CD4-positive, alpha-beta T cell (primary cell): ENCODE data around the gene SSBP3. TPM values are rescaled to one million over a fixed set of nuclear protein-coding genes. Genes with fewer than 3 reads are reported as not detected.
A peak's percentile ranks its signal among the peaks of the same experiment; 100 is the strongest.

Experiments used
- ATAC-seq: fragments of 200-7000 bp; cut with Tn5 transposase; one replicate; pipeline ENCODE4 v1.10.0; 2022; ENCODE audit warnings: mild to moderate bottlenecking; ENCODE audit not compliant: poor library complexity
- CTCF ChIA-PET: fragments of 350-600 bp; sonication (Branson Sonifier 250); formaldehyde crosslinking; loops from one replicate; lab custom pipeline; 2021; ENCODE audit warnings: antibody characterized with exemption, inconsistent platforms; lab: Charles Lee
- POLR2A ChIA-PET: fragments of 350-600 bp; sonication (Branson Sonifier 250); formaldehyde crosslinking; loops from one replicate; lab custom pipeline; 2021; ENCODE audit warnings: antibody characterized with exemption, inconsistent platforms; lab: Charles Lee
- DNase-seq, 14 experiments: peaks; one replicate each; pipeline ENCODE4 v3.0.0-alpha.2; 2013 to 2020; ENCODE audit warnings: mixed read lengths in 2 of 14
- H3K27ac ChIP-seq, 2 donors: one replicate each; pipeline versions ENCODE4 v1.5.1 to v1.7.0; 2013; ENCODE audit warnings: low read length in 2 of 2, low read depth in 1 of 2, mild to moderate bottlenecking in 1 of 2
- H3K27me3 ChIP-seq, 2 experiments: 1 replicate in 1 of 2; 2 replicates in 1 of 2; pipeline versions ENCODE4 v1.6.1 to v1.7.0; 2013; ENCODE audit warnings: low read length in 2 of 2, control low read depth in 1 of 2, mild to moderate bottlenecking in 1 of 2, moderate library complexity in 1 of 2; ENCODE audit not compliant: insufficient read depth in 2 of 2, control insufficient read depth in 1 of 2
- H3K36me3 ChIP-seq: one replicate; pipeline ENCODE4 v1.6.1; 2013; ENCODE audit warnings: low read length, control low read depth; ENCODE audit not compliant: insufficient read depth
- H3K4me1 ChIP-seq: one replicate; pipeline ENCODE4 v1.6.1; 2013; ENCODE audit warnings: low read length, control low read depth; ENCODE audit not compliant: insufficient read depth
- H3K4me3 ChIP-seq: one replicate; pipeline ENCODE4 v1.5.1; 2013; ENCODE audit warnings: mild to moderate bottlenecking, low read length, moderate library complexity
- H3K9me3 ChIP-seq, 2 experiments: 1 replicate in 1 of 2; 2 replicates in 1 of 2; pipeline versions ENCODE4 v1.6.1 to v1.7.0; 2013; ENCODE audit warnings: low read length in 2 of 2, mild to moderate bottlenecking in 2 of 2, control low read depth in 1 of 2, moderate library complexity in 1 of 2; ENCODE audit not compliant: control insufficient read depth in 1 of 2, insufficient read depth in 1 of 2
- H3K27ac Mint-ChIP-seq: one replicate; pipeline ENCODE4 v1.8.0; 2020; ENCODE audit warnings: mixed read lengths
- H3K27me3 Mint-ChIP-seq: one replicate; pipeline ENCODE4 v1.8.0; 2021; ENCODE audit warnings: mixed read lengths
- H3K36me3 Mint-ChIP-seq: one replicate; pipeline ENCODE4 v1.8.0; 2021; ENCODE audit warnings: low read depth, mixed read lengths
- H3K4me1 Mint-ChIP-seq: one replicate; pipeline ENCODE4 v1.8.0; 2021; ENCODE audit warnings: low read depth, mixed read lengths
- H3K4me3 Mint-ChIP-seq: one replicate; pipeline ENCODE4 v1.8.0; 2020; ENCODE audit warnings: mild to moderate bottlenecking, mixed read lengths
- H3K9me3 Mint-ChIP-seq: one replicate; pipeline ENCODE4 v1.8.0; 2020; ENCODE audit warnings: mixed read lengths
- CTCF ChIP-seq: fragments of 200-600 bp; IDR thresholded peaks from one replicate; pipeline ENCODE4 v1.8.0; 2022; ENCODE audit warnings: antibody characterized with exemption, mild to moderate bottlenecking
- intact Hi-C, 2 experiments: fragments of 100-400 bp; cut with DNase I in 1 of 2; cut with micrococcal nuclease in 1 of 2; formaldehyde crosslinking; loops; one replicate each; pipeline versions ENCODE4 v1.15.1 to v1.9.0; 2023 to 2025; cut with DNase I, micrococcal nuclease
- total RNA-seq, 174 experiments: library from RNA in 2 of 174; stranded (reverse) in 2 of 174; gene quantifications; one replicate each; pipeline ENCODE4 v1.2.3 and lab custom pipeline; 2021 to 2026

SSBP3 gene
- total RNA-seq, 2 experiments from 2014 or later, result 50.6 to 52.4 TPM

GRCh38 chr1:54339126-54339525 is 67.1 kb downstream of the SSBP3 start:
- ATAC-seq (no peak), DNase-seq (no peak)
- peaks cover 63% of the 10 kb centered on the region for H3K4me1 Mint-ChIP-seq
- H3K4me3 ChIP-seq, result no peak overlapping the region
- no peak overlapping the region for H3K27ac ChIP-seq
- no peaks in the 10 kb centered on the region for H3K9me3 Mint-ChIP-seq
- TF ChIP-seq CTCF, result no peak
- intact Hi-C loops, result loop anchor here in 1 of 2 experiments (5.0 kb wide), 1 partner anchor 42 kb away; no protein-coding TSS in a partner anchor
- peaks cover 5% of the 10 kb centered on the region for H3K36me3 Mint-ChIP-seq
- H3K27me3 Mint-ChIP-seq, result no peaks in the 10 kb centered on the region
- peaks cover 29% of the 10 kb centered on the region for H3K4me1 ChIP-seq
- peaks cover 11% of the 10 kb centered on the region for H3K36me3 ChIP-seq
- ChIA-PET POLR2A (no interaction called here), CTCF (no interaction called here)
- H3K4me3 Mint-ChIP-seq, result no peak overlapping the region
- H3K27ac Mint-ChIP-seq, result peak overlapping the region; percentile 63
- H3K27me3 ChIP-seq, result no peaks in the 10 kb centered on the region
- H3K9me3 ChIP-seq, result no peaks in the 10 kb centered on the region

GRCh38 chr1:54338464-54338863 is 67.7 kb downstream of the SSBP3 start:
- Histone ChIP-seq H3K27ac (no peak overlapping the region), H3K36me3 (peaks cover 11% of the 10 kb centered on the region), H3K9me3 (no peaks in the 10 kb centered on the region), H3K4me1 (peaks cover 32% of the 10 kb centered on the region), H3K27me3 (no peaks in the 10 kb centered on the region), H3K4me3 (no peak overlapping the region)
- ChIA-PET CTCF (no interaction called here), POLR2A (no interaction called here)
- peaks cover 5% of the 10 kb centered on the region for H3K36me3 Mint-ChIP-seq
- H3K4me1 Mint-ChIP-seq, result peaks cover 63% of the 10 kb centered on the region
- H3K4me3 Mint-ChIP-seq, result no peak overlapping the region
- no peak for DNase-seq
- ATAC-seq, result no peak
- no peaks in the 10 kb centered on the region for H3K27me3 Mint-ChIP-seq
- TF ChIP-seq CTCF, result no peak
- H3K9me3 Mint-ChIP-seq, result no peaks in the 10 kb centered on the region
- H3K27ac Mint-ChIP-seq, result peak overlapping the region; percentile 63
- intact Hi-C loops, result loop anchor here in 1 of 2 experiments (5.0 kb wide), 1 partner anchor 41 kb away; no protein-coding TSS in a partner anchor

- H3K27ac ChIP-seq, result no peak overlapping the region
- Mint-ChIP-seq H3K27me3 (no peaks in the 10 kb centered on the region), H3K36me3 (peaks cover 5% of the 10 kb centered on the region), H3K9me3 (no peaks in the 10 kb centered on the region), H3K27ac (peak overlapping the region; percentile 63), H3K4me1 (peaks cover 63% of the 10 kb centered on the region), H3K4me3 (no peak overlapping the region)
- H3K4me3 ChIP-seq, result no peak overlapping the region
- H3K27me3 ChIP-seq, result no peaks in the 10 kb centered on the region
- peaks cover 35% of the 10 kb centered on the region for H3K4me1 ChIP-seq
- ChIA-PET POLR2A (no interaction called here), CTCF (no interaction called here)
- intact Hi-C loops, result loop anchor here in 1 of 2 experiments (5.0 kb wide), 1 partner anchor 41 kb away; no protein-coding TSS in a partner anchor
- no peaks in the 10 kb centered on the region for H3K9me3 ChIP-seq
- no peak for TF ChIP-seq CTCF
- peaks cover 11% of the 10 kb centered on the region for H3K36me3 ChIP-seq
- ATAC-seq (peak; percentile 61), DNase-seq (peak in 3 of 14 experiments; percentile 19 to 30 (median 27))
These were observed 68.3 kb downstream of the SSBP3 start for GRCh38 chr1:54337928-54338327.
